Stimulated activated CD4-positive, alpha-beta T cell treated with anti-CD3 and anti-CD28 coated beads, Interleukin-4, amount 100 ng/mL, for 48 hours (primary cell): ENCODE measurements around the gene HEYL.

Experiments used
- DNase-seq, 2 donors: peaks; one replicate each; pipeline ENCODE4 v3.0.0-alpha.2; 2020; ENCODE audit warnings: low read depth in 2 of 2

The HEYL gene

GRCh38 chr1:39638965-39639304 lies 508 bp downstream of the HEYL start:
- no peak for DNase-seq

GRCh38 chr1:39637361-39637760 lies 2.1 kb downstream of the HEYL start:
- no peak for DNase-seq

GRCh38 chr1:39635871-39636210 lies 3.6 kb downstream of the HEYL start:
- no peak for DNase-seq

- DNase-seq = no peak
Measured at GRCh38 chr1:39635205-39635870, 4.1 kb downstream of the HEYL start.

- no peak for DNase-seq
Measured at GRCh38 chr1:39633422-39633821, 6.0 kb downstream of the HEYL start.

GRCh38 chr1:39632682-39633417 lies 6.6 kb downstream of the HEYL start:
- DNase-seq = no peak

GRCh38 chr1:39632323-39632681 lies 7.1 kb downstream of the HEYL start:
- DNase-seq = no peak

GRCh38 chr1:39631361-39632322 lies 7.8 kb downstream of the HEYL start:
- no peak for DNase-seq

GRCh38 chr1:39628807-39629350 lies 10.6 kb downstream of the HEYL start:
- no peak for DNase-seq

- no peak for DNase-seq
Measured at GRCh38 chr1:39626646-39627045, 12.8 kb downstream of the HEYL start.

- DNase-seq = no peak
Measured at GRCh38 chr1:39625462-39626273, 13.8 kb downstream of the HEYL start.

GRCh38 chr1:39625009-39625408 lies 14.4 kb downstream of the HEYL start:
- DNase-seq = no peak

GRCh38 chr1:39623053-39623452 lies 16.4 kb downstream of the HEYL start:
- DNase-seq = no peak

GRCh38 chr1:39622427-39622826 lies 17.0 kb downstream of the HEYL start:
- no peak for DNase-seq

GRCh38 chr1:39620659-39621165 lies 18.7 kb downstream of the HEYL start:
- no peak for DNase-seq

GRCh38 chr1:39617488-39618049 lies 21.9 kb downstream of the HEYL start:
- no peak for DNase-seq

- no peak for DNase-seq
Measured at GRCh38 chr1:39615086-39615673, 24.3 kb downstream of the HEYL start.

- no peak for DNase-seq
Measured at GRCh38 chr1:39614488-39614887, 25.0 kb downstream of the HEYL start.

GRCh38 chr1:39613250-39613649 lies 26.2 kb downstream of the HEYL start:
- DNase-seq = no peak

- DNase-seq = peak; percentile 72 to 86
Measured at GRCh38 chr1:39609618-39610331, 29.7 kb downstream of the HEYL start.
